ENCODE results near the gene TEP1. TPM values are rescaled to one million over a fixed set of nuclear protein-coding genes. Genes with fewer than 3 reads are reported as not detected.
A peak's percentile ranks its signal among the peaks of the same experiment; 100 is the strongest.
"Not testable (repeated sequence)": the region's sequence is repeated elsewhere in the genome, so short reads cannot be mapped to it uniquely, and the experiment has no call there.

Gene TEP1
- total and polyA plus RNA-seq, 12 donors, result 8.7 to 59.8 (median 30.8) TPM

DNA sequence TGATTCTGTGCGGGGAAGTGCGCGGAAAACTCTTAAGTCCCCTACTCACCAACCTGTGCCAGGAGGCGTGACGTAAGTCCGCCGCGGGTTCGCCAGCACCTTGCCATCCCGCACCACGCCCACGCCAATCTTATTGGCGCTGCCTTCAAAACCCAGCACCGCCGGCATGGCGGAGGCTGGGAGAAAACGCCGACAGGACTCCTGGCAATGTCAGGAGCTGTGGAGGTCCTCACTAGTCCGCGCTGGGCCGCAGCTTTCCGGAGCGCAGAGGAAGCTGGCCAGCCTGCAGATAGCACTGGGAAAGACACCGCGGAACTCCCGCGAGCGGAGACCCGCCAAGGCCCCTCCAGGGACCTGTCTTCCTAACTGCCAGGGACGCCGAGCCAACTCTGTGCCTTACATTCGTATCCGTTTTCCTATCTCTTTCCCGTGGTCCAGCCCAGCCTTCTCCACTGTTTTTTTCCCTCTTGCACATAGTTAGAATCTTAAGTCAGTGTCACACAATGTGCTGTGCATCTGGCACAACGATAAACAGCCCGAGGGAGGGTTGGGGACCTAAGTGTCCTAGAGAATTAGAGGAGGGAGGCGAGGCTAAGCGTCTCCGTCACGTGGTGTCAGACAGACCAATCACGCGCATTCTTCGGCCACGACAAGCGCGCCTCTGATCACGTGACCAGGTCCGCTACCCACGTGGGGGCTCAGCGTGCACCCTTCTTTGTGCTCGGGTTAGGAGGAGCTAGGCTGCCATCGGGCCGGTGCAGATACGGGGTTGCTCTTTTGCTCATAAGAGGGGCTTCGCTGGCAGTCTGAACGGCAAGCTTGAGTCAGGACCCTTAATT is 41.4 kb upstream of the TEP1 start, which contains the start of the genes APEX1 and OSGEP:
Gene APEX1 (plus strand): TSS at position 711 of the 839 bp plus-strand sequence. CDS start 420 bp downstream, outside the sequence.
Gene OSGEP (minus strand): TSS at position 297 of the 839 bp plus-strand sequence. CDS start 129 bp downstream, at position 168.
- 0% methylated on average over 24 to 56 of the region's 56 CpGs for WGBS, 4 donors

DNA sequence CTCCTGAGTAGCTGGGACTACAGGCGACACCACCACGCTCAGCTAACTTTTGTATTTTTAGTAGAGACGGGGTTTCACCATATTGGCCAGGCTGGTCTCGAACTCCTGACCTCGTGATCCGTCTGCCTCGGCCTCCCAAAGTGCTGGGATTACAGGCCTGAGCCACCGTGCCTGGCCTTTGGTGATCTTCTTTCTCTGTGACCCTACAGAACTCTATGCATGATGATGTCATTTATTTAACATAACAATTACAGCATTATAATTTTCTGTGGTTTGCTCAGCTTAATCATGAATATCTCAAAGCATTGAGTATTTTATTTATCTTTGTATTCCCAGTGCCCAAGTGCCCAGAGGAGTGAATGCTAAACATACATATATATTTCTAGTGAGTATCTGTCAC is 39.5 kb upstream of the TEP1 start:
- WGBS, 4 donors, result 89 to 94% (median 93%) methylated on average over 8 of the region's 8 CpGs
- not testable (repeated sequence) for H3K27ac ChIP-seq; DNase-seq; H3K4me3 ChIP-seq; H3K27me3 ChIP-seq; H3K9me3 ChIP-seq (replicated peaks in 1 of 3)
- Histone ChIP-seq H3K4me1 (replicated peaks in 1 of 2) (peaks cover 16 to 24% of the 10 kb centered on the region in 2 donors), H3K36me3 (replicated peaks in 1 of 2) (peaks cover 0 to 61% of the 10 kb centered on the region in 2 donors)
- intact Hi-C loops (cut with DNase I), result loop anchor here in 1 of 2 donors (5.0 kb wide), 1 partner anchor 36 kb away; no protein-coding TSS in a partner anchor

More for the DNA sequence above, 41.4 kb upstream of the TEP1 start, which contains the start of the genes APEX1 and OSGEP:
- Histone ChIP-seq H3K4me1 (replicated peaks in 1 of 2) (peaks cover 16 to 34% of the 10 kb centered on the region in 2 donors), H3K27ac (peak within 1 kb of the TSS; percentile 87 to 95 (median 94)), H3K36me3 (replicated peaks in 1 of 2) (peaks cover 0 to 59% of the 10 kb centered on the region in 2 donors), H3K9me3 (replicated peaks in 1 of 3) (no peaks in the 10 kb centered on the region), H3K4me3 (peak within 1 kb of the TSS; percentile 3 to 75 (median 67)), H3K27me3 (no peaks in the 10 kb centered on the region)
- DNase-seq, result peak; percentile 97 to 100 (median 99)
- TF ChIP-seq CTCF (IDR thresholded peaks at IDR 0.05), result peak in 3 of 6 experiments; percentile 13 to 26 (median 14)
- peak; percentile 69 to 96 for TF ChIP-seq POLR2A (IDR thresholded peaks at IDR 0.05)
- intact Hi-C loops (cut with DNase I), result loop anchor here in 1 of 2 donors (5.0 kb wide), 1 partner anchor 37 kb away; no protein-coding TSS in a partner anchor

- TF ChIP-seq CTCF (IDR thresholded peaks at IDR 0.05) (no peak), POLR2A (IDR thresholded peaks at IDR 0.05) (no peak)
- Histone ChIP-seq H3K4me1 (replicated peaks in 1 of 2) (no peaks in the 10 kb centered on the region), H3K27ac (no peak overlapping the region), H3K4me3 (no peak overlapping the region), H3K27me3 (no peaks in the 10 kb centered on the region), H3K36me3 (replicated peaks in 1 of 2) (peaks cover 0 to 68% of the 10 kb centered on the region in 2 donors), H3K9me3 (replicated peaks in 1 of 3) (no peaks in the 10 kb centered on the region)
- WGBS, 4 donors, result 95 to 96% (median 95%) methylated on average over 5 of the region's 5 CpGs
- no peak for DNase-seq
- intact Hi-C loops (cut with DNase I), result no loop called here
Observed at GRCh38 chr14:20446889-20447288, 33.6 kb upstream of the TEP1 start.

- H3K4me1 ChIP-seq (replicated peaks in 1 of 2); H3K27me3 ChIP-seq; H3K27ac ChIP-seq; H3K4me3 ChIP-seq; intact Hi-C loops (cut with DNase I); H3K9me3 ChIP-seq (replicated peaks in 1 of 3); DNase-seq: not testable (repeated sequence)
- 91 to 100% (median 93%) methylated on average over 2 of the region's 4 CpGs for WGBS, 4 donors
- H3K36me3 ChIP-seq (replicated peaks in 1 of 2), result peaks cover 0 to 36% of the 10 kb centered on the region in 2 donors
Observed at GRCh38 chr14:20443650-20444049, 30.3 kb upstream of the TEP1 start.

DNA sequence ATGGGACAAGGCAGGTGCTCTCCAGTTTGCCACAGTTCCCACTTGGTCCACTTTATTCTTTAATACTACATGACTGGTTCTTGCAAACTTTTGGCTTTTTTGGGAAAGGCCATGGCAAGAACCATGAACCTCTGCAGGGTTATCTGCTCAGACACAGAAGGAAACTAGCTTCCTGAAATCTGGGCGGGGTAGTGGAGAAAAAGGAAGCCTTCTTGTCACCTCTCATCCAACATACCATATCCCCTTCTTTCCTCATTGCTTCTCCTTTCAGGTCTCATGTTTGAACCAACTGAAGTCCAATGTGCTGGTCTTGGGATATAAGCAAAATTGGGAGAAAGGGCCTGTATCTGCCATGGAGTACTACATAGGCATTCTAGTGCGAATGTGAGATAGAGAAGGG is 28.2 kb upstream of the TEP1 start:
- intact Hi-C loops (cut with DNase I), result no loop called here
- Histone ChIP-seq H3K4me3 (no peak overlapping the region), H3K27me3 (no peaks in the 10 kb centered on the region), H3K9me3 (replicated peaks in 1 of 3) (no peaks in the 10 kb centered on the region), H3K4me1 (replicated peaks in 1 of 2) (no peaks in the 10 kb centered on the region), H3K36me3 (replicated peaks in 1 of 2) (peaks cover 0 to 14% of the 10 kb centered on the region in 2 donors), H3K27ac (no peak overlapping the region)
- no peak for DNase-seq
- WGBS, 4 donors, result 76 to 85% (median 81%) methylated on average over 2 of the region's 2 CpGs
- no peak for TF ChIP-seq CTCF (IDR thresholded peaks at IDR 0.05)
- TF ChIP-seq POLR2A (IDR thresholded peaks at IDR 0.05), result no peak
